Sciatic nerve (tissue), 2 donors: Measurements from ENCODE around the gene ARHGAP20. TPM values are rescaled to one million over a fixed set of nuclear protein-coding genes. Genes with fewer than 3 reads are reported as not detected.
"Not testable (repeated sequence)": the region's sequence is repeated elsewhere in the genome, so short reads cannot be mapped to it uniquely, and the experiment has no call there.

Source experiments
- ATAC-seq: fragments of 200-7000 bp; cut with Tn5 transposase; one replicate; pipeline ENCODE4 v1.9.1; 2020; ENCODE audit warnings: mild to moderate bottlenecking, moderate library complexity
- DNase-seq: peaks from one replicate; pipeline ENCODE4 v3.0.0-alpha.2; 2020; ENCODE audit warnings: low spot score
- intact Hi-C: fragments of 100-400 bp; cut with DNase I; formaldehyde crosslinking; loops from one replicate; pipeline ENCODE4 v1.14.2; 2022
- total RNA-seq: library from RNA; stranded (reverse); fragmentation: NEBNext Ultra II Directional; extraction: Animal tissue kit (Norgen Biotek cat#: 25700); gene quantifications from one replicate; pipeline ENCODE4 v1.2.1, GENCODE V29; 2021
- donor health status: DM: no; HTN: no; CAD: no.
- donor health status: DM: no; HTN: no; CAD: no.

The ARHGAP20 gene
- total RNA-seq, 1 donor from 2014 or later, result 7.7 TPM

DNA sequence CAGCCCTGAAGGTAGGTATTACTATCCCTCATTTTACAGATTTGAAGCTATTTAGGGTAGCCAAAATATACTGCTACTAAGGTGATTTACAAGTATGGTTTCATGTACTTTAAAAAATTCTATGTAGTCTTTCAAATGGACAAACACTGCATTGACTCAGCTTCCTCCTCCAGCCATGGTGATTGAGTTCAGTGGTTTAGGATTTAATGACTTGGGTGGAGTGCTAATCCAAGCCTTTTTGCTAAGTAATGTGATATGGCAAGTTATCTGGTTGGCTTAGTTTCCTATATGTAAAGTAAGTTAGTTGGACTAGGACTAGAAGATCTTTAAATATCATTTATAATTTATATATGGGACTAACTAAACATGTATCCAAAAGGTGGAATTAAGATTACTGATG, 77.9 kb downstream of the ARHGAP20 start:
- ATAC-seq (no peak), DNase-seq (no peak)
- intact Hi-C loops, result no loop called here

DNA sequence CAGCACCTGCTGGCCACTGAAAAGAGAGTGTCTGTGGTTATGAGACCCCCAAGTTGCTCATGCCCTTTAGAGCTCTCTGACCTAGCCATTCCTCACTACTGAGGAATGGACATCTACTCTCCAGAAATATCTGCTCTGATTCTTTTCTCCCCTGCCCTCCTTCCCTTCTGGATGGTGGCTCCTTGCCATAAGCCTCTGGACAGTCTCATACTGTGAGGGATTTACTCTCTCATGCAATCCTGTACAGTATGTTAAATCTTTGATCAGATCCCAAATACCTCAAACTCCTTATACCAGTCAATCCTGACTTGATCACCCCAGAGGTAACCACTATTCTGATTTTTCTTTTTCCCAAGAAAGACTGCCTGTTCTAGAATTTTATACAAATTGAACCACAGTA, 80.7 kb downstream of the ARHGAP20 start:
- intact Hi-C loops, result no loop called here
- no peak for DNase-seq
- no peak for ATAC-seq

DNA sequence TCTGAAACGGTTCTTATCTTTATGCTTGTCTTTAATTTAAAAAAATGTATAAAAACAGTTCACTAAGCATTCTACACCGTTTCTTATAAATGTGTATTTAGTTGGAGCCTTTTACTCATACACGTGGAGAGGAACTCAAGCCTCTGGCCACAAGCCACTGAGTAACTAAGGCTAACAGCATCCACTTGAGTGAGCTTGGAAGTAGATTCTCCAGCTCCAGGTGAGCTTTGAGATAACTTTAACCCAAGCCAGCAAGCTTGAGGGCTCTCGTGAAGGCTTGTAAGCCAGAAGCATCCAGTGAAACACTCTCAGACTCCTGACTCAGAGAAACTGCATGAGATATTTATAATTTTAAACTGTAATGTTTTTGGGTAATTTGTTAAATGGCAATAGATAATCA, 82.6 kb downstream of the ARHGAP20 start:
- ATAC-seq (no peak), DNase-seq (no peak)
- intact Hi-C loops, result no loop called here

DNA sequence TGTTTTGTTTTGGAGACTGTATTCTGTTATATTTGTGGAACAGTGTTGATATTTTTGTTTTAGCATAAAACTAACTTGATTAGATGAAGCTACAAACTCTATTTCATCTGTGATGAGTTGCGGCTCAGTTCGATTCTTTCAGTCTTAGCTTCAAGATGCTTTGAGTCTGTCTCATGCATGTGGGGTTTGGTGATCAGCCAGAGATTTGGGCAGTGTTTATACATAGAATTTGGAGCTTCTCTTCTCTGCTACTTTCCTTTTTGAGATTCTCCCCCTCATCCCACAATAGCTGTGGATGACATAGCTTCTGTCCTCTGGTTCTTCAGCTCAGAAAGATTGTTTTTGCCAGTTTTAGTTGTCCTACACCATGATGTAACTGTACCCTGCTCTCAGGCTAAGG, 90.4 kb downstream of the ARHGAP20 start:
- intact Hi-C loops, result no loop called here
- no peak for ATAC-seq
- DNase-seq, result no peak

DNA sequence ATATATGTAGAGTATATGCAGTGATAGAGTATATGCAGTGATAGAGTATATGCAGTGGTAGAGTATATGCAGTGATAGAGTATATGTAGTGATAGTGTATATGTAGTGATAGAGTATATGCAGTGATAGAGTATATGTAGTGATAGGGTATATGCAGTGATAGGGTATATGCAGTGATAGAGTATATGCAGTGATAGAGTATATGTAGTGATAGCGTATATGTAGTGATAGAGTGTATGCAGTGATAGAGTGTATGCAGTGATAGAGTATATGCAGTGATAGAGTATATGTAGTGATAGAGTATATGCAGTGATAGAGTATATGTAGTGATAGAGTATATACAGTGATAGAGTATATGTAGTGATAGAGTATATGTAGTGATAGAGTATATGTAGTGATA, 92.9 kb downstream of the ARHGAP20 start:
- ATAC-seq, intact Hi-C loops, DNase-seq: not testable (repeated sequence)

DNA sequence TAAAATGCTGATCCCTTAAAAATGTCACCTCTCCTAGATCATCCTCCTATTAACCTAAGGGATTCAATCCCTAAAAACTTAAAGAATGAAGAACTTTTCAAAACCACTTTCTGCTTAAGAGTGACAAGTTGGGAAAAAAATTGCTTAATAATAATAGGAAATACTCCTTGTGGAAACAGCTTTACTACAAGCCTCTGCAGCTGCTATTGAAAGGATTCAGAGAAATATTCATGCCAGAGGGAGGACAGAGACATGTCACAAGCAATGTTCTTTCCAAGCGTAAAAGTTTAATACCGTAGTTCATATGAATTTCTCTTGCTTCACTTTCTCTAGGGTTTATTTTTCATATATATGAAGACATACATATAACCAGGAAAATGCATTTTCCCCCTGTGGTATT, 98.2 kb downstream of the ARHGAP20 start:
- intact Hi-C loops, result no loop called here
- DNase-seq, result no peak
- ATAC-seq, result peak; percentile 38

DNA sequence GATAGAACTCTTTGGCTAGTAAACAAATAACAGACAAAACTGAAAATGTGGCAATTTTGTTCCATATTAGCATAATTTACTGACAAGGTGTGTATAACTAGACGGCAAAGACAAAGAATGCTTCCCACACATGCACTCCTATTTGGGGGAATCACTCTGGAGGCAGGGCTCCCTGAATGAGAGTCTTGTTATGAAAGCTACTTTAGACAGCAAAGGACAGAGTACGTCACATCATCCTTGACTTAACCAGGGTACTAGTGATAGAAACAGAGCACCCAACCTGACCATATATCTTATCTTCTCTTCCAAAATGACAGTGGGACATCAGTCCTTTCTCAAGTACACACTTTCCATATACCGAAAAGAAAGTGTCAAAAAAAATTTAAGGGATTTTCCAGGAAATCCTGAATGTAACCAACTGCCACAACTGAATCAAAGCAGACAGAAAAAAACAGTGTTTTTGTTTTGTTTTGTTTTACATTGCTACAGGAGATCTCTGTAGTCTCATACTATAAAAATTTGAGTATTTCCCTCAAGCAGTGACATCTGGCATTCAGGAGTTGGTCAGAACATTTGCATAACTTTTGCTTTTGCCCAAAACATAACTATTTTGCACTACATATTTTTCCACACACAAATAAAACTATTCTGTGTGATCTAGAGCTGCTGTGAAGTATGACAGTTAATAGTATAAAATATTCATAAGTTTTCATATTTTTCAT, 98.9 kb downstream of the ARHGAP20 start:
- ATAC-seq (peak; percentile 71), DNase-seq (no peak)
- intact Hi-C loops, result no loop called here

DNA sequence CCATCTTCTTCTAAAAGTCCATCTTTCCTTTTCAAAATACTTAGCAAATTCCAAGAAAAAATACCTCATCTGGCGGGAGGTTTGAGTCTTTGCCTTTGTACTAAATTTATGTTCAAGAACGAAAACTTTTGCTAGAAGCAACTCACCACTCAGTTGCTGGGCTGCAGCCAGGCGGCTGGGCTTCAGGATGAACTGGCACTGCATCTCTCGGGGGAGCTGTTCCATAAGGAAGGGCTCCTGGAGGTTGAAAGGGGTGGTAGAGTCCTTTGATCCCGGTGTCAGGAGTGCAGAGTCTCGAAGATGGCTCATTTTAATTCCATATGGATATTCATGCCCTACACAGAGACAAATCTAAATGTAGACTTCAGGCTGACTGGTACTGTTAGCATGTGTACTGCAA, 105.8 kb downstream of the ARHGAP20 start:
- no peak for ATAC-seq
- DNase-seq, result no peak
- intact Hi-C loops, result no loop called here

DNA sequence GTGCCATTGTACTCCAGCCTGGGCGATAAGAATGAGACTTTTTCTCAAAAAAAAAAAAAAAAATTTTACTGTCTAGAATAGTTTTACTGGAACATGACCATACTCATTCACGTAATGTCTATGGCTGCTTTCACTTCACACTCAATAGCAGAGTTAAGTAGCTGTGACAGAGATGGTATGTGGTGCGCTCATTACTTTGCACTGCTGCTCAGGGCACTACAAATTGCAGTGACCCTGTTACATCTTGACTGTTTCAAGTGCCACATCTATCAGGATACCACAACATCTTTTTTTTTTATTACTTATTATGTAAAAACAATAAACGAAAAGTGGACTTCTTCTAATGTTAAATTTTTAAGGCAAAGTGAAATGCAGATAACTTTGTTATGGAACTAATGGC, 110.3 kb downstream of the ARHGAP20 start:
- ATAC-seq, result no peak
- DNase-seq, result no peak
- intact Hi-C loops, result no loop called here

DNA sequence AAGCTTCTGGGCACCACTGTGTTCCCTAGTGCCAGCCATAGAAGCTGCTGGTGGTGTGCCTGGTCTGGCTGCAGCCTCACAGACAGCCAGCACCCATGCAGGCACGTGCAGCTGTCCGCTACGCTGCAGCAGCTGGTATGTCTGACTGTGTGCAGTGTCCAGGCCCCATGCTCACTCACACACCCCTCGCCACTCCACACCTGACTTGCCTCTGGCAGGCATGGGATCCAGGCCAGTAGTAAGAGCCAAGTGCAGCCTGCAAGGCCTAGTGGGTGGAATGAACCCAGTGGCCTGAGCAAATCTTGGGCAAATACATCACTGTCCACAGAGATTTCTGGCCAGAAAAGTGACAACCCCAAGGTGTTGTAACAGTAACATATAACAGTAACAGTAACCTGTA, 111.9 kb downstream of the ARHGAP20 start:
- intact Hi-C loops, result no loop called here
- no peak for DNase-seq
- no peak for ATAC-seq

DNA sequence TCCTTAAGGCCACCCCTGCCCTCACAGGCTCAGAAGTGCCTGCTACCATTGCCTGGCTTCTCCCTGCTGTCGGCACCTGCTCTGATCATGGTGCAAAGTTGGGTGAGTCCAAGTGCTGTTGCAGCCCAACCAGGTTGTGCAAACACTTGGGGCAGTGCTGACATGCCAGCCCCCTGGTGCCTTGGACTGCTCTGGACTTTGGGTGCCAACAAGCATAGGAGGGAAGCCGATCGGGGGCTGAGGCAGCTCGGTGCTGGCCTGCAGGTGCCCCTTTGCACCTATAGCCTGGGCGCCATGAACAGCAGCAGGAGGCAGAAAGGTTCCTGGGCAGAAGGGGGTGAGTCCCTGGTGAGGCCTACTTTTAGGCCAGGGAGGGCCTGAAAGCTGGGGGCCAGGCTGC, 113.0 kb downstream of the ARHGAP20 start:
- intact Hi-C loops, result no loop called here
- ATAC-seq (no peak), DNase-seq (no peak)

DNA sequence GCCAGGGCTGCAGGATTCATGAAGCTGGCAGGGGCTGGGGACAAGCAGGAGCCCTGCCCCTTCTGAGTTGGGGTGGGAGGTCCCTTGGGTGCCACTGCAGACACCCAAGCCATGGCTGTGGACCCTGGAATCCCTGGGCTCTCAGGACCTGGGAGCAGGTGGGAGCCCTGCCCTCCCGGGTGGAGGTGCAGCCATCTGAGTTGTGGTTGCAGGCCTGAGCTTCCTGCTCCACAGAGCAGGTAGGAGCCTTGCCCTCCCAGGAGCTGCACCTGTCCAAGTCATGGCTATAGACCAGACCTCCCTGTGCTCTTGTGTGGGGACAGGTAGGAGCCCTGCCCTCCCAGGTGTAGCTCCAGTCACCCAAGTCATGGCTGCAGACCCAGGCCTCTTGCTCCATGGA, 113.5 kb downstream of the ARHGAP20 start:
- peak; percentile 13 for ATAC-seq
- no peak for DNase-seq
- intact Hi-C loops, result no loop called here

DNA sequence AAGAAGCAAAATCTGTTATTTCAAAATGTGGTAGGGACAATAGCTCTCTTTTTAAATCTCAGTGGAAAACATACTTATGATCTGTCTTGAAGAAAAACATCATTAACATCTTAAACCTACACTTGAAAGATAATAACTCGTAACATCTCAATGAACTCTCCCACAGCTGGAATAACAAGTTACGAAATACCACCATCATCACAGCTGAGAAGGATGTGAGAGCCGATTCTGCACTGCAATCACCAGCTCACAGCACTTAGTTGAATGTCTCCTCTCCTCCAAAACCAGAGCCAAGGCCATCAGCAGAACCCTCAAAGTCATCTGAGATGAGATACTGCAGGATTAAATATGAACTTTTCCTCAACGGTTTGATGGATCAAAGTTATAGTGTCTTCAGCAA, 124.3 kb downstream of the ARHGAP20 start:
- peak; percentile 97 for ATAC-seq

DNA sequence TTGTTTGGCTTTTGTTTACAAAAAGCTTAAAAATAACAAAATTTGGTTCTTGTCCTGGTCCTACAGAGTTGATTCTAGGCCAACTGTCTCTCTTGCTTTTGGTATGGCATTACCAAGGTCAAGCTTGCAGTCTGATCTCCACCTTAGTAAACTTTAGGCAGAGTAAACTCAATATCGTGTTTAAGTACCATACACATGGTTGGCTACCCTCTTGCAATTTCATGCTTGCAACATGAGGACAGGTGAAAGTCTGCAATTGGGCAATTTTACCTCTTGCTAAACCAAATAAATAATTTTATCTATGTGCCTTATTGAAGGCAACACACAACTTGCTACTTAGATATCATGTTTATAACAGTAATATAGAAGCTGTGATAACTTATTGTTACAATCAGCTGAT, 125.1 kb downstream of the ARHGAP20 start:
- intact Hi-C loops, result no loop called here
- ATAC-seq (no peak), DNase-seq (no peak)

More for the DNA sequence above, 124.3 kb downstream of the ARHGAP20 start:
- no peak for DNase-seq
- intact Hi-C loops, result no loop called here

DNA sequence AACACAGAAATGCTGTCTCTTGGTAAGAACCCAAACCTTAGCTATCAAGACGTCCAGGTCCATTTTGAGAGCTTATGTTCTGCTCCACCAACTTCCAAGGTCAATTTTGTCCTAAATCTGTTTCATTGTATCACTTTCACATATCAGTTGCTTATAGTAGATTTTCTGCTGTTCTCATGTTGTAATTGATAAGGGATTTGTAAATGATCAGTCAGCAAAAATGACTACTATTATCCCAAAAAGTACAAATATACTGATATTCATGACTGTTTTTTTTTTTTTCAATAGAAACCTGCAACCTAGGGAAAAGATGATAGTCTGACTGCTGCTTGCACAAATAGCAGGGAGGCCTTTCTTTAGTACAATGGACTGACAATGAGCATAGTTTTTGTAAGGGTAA, 128.1 kb downstream of the ARHGAP20 start:
- ATAC-seq (no peak), DNase-seq (no peak)
- intact Hi-C loops, result no loop called here

DNA sequence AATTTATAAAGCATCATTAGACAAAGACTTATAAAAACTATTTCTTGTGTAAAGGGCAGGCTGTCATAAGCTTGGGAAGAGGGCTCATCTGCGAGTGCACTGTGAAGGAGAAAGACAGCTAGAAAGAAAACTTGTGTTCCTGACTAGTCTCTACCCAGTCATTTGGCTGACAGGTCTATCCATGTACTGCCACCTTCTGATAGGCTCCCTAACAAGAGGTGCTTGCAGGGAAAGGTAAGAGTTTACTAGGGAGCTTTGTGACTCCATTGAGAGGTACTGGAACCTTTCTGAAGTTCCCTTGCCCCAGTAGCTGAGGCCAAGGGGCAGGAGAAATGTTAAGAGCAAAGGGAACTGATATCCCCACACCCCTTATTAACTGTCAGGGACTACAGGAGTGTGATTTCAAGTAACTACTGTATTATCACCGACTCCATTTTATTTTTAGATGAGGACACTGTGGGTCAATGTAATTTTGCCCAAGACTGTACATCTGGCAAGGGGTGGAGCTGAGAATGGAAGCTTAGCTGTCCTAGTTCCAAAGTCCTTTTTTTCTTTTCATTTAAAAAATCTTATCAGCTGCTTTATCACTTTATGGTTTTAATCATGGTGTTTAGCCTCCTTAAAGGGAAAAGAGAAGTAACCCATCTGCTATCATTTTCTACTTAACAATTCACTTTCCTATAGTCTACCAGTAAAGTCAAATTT, 129.4 kb downstream of the ARHGAP20 start:
- DNase-seq, result no peak
- no peak for ATAC-seq
- intact Hi-C loops, result no loop called here

DNA sequence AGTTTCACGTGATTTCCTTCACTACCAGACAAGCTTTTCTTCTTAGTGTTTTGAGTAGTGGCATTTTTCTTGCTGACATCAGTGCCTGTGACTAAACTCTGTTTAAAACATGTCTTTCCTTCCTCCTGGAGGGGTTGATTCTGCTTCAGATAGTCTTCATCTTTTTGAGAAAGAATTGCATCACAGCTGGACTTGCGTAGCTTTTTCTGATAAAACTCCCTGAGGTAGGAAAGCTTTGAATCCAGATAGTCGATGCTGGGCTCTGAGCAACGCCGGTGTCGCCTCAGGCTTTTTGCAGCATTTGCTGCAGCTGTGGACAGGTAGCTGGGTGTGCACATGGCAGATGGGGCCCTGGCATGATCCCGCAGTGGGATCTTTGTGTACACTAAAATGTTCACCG, 131.7 kb downstream of the ARHGAP20 start:
- intact Hi-C loops, result no loop called here
- no peak for DNase-seq
- ATAC-seq, result no peak

DNA sequence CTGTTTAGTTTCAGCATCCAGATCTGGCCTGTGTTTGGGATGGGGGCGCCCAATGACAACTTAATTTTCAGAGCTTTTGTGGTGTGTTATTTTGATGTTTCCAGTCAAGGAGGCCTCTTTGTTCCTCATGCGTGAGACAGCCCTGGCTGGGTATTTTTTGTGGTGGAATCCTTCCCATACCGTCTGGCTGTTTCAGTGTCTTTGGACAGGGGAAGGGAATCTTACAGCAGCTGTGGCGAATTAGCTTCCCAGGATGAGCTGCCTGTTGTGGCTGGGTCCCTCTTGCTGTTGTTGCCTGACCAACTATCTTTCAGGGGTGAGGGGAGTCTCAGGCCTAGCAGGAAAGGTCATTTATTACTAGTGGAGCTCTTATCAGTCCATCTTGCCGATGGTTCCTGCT, 138.8 kb downstream of the ARHGAP20 start:
- intact Hi-C loops, result no loop called here
- DNase-seq (no peak), ATAC-seq (no peak)

DNA sequence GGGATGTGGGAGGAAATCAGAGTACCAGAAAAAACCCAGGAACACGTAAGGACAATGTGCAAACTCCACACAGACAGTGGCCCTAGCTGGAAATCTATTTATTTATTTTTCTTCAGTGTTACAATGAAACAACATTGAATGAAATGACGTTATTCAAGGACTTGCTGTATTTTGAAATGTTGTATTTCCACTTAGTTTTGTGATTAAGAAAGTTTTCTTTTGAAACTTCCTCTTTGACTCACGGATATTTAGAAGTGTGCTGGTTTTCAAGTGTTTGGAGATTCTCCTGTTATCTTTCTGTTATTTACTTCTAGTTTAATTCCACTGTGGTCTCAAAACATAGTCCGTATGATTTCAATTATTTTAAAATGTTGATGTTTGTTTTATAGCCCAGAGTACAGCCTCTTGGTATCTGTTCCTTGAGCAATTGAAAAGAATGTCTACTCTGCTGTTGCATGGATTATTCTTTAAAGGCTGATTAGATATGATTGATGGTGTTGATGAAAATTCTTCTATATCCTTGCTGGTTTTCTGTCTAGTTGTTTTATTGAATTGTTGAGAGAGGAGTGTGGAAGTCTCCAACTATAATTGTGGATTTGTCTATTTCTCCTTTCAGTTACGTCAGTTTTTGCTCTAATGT, 141.0 kb downstream of the ARHGAP20 start:
- intact Hi-C loops, result no loop called here
- DNase-seq (no peak), ATAC-seq (no peak)

DNA sequence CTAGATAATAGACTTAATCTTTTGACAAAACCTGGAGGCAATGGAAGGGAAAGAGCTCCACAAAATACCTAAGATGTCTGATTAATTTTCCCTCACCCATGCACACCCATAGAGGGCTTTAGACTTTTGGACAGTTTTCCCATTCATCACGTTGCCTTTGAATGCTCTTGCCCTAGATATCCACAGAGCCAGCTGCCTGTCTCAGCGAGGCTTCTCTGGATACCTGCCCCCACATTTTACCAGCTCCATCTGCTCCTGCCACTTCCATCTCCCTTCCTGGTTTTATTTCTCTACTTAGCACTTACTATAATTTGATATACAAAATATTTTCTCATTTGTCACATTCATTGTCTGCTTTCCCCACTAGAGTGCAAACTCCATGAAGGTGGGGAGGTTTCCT, 145.7 kb downstream of the ARHGAP20 start:
- DNase-seq (no peak), ATAC-seq (no peak)
- intact Hi-C loops, result no loop called here
